ENCODE results near the gene MRE11.

MRE11 gene

DNA sequence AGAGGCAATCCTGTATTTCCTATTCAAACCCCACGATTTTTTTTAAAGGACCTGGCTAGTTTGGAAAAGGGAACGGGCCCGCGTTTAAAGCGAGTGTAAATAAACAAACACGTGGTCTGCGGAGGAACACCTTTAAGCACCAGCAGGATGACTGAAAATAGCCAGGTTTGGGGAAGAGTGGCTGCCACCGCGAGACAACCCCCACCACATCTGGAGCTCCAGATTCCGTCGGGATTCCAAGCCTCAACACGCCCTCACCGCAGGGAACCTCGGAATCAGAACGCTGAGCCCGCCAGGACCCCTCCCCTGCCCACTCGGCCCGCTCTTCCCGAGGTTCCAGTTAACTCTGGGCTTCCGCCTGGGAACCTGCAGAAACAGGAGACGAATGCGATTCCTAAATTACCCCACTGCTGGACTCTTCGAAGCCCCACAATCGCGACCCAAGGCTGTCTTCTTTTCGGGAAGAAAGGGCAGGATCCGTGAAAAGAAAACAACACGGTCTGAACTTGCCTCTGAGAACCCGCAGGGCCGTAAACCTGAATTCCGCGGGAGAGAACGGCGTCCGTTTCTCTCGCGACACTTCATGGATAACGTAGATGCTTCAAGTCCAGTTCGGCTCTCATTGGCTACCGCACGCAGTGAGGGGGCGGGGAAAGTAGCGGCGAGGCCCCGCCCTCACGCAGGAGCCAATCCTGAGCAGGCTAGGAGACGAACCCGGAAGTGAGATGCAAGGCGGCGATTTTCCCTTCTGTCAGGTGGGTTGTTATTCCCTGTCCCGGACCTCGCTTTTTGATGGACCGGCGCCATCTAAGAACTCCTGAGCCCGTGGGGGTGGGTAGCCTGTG, at the start of gene MRE11, which contains the start of gene ANKRD49:
TSS of gene MRE11 (minus strand) at position 564 of the 845 bp plus-strand sequence. CDS start 1,043 bp downstream, outside the sequence.
TSS of gene ANKRD49 (plus strand) at position 704 of the 845 bp plus-strand sequence. CDS start 2,710 bp downstream, outside the sequence.
- intact Hi-C loops (cut with DNase I; ENCODE audit: low total_unique reads): no loop called here
- no peaks in the 10 kb centered on the region for H3K27me3 ChIP-seq
- peaks cover 0 to 31% (median 18%) of the 10 kb centered on the region in 4 donors for H3K4me1 ChIP-seq
- peaks cover 6 to 34% (median 31%) of the 10 kb centered on the region in 3 donors for H3K36me3 ChIP-seq
- peak within 1 kb of the TSS; percentile 92 to 98 for H3K4me3 ChIP-seq
- peak; percentile 98 to 99 for DNase-seq
- peak within 1 kb of the TSS; percentile 90 to 93 for H3K27ac ChIP-seq
- no peaks in the 10 kb centered on the region for H3K9me3 ChIP-seq
- TF ChIP-seq, protein P1, sequence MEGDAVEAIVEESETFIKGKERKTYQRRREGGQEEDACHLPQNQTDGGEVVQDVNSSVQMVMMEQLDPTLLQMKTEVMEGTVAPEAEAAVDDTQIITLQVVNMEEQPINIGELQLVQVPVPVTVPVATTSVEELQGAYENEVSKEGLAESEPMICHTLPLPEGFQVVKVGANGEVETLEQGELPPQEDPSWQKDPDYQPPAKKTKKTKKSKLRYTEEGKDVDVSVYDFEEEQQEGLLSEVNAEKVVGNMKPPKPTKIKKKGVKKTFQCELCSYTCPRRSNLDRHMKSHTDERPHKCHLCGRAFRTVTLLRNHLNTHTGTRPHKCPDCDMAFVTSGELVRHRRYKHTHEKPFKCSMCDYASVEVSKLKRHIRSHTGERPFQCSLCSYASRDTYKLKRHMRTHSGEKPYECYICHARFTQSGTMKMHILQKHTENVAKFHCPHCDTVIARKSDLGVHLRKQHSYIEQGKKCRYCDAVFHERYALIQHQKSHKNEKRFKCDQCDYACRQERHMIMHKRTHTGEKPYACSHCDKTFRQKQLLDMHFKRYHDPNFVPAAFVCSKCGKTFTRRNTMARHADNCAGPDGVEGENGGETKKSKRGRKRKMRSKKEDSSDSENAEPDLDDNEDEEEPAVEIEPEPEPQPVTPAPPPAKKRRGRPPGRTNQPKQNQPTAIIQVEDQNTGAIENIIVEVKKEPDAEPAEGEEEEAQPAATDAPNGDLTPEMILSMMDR (IDR thresholded peaks at IDR 0.05): no peak

DNA sequence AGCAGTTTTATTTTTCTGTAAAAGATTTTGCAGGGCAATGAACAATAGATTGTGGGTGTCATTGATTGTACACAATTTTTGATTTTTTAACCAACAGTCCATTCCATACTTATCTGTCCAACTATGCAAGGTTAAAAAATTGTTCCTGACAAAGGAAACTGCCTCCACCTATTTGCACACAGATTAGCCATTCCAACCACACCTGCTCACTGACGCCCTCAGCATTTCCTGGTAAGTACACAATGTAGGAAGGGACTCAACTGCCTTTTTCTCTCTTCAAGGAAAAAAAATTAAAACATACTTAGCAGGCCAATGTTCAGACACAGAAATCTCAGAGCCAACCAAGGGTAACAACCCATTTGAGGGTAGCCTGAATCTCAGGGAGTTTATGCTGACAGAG, 45.8 kb upstream of the MRE11 start:
- Histone ChIP-seq H3K4me3 (no peak overlapping the region), H3K36me3 (no peaks in the 10 kb centered on the region), H3K27me3 (no peaks in the 10 kb centered on the region), H3K4me1 (peaks cover 0 to 28% (median 8%) of the 10 kb centered on the region in 4 donors), H3K27ac (no peak overlapping the region), H3K9me3 (no peaks in the 10 kb centered on the region)
- TF ChIP-seq, protein P1 (IDR thresholded peaks at IDR 0.05): no peak
- no peak for DNase-seq
- intact Hi-C loops (cut with DNase I; ENCODE audit: low total_unique reads): no loop called here

DNA sequence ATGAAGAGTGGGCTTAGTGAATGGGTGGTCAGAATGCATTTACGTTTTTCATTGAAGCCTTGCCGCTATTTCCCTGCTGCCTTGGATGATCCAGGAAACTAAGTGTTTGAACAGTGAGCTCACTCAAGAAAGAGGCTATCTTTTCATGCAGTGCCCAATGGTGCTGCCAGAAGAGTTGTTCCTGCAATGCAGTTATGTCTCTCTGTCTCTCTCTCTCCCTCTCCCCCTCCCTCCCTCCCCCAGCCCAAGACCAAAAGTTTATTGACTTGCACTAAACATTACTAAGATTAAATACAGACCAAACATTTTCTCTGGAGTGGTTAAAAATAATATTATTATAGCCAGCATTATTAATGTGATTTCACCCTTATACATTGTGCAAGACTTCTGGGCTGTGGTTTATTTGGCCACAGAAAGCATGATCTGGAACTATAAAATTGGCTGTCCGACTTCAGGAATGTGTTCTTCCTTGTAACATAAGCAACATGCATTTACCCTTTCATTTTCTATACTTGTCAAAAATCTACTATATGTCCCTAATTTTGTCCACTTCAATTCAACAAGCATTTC, 43.5 kb upstream of the MRE11 start:
- Histone ChIP-seq H3K4me1 (peaks cover 0 to 15% (median 4%) of the 10 kb centered on the region in 4 donors), H3K36me3 (no peaks in the 10 kb centered on the region), H3K27me3 (no peaks in the 10 kb centered on the region), H3K4me3 (no peak overlapping the region), H3K9me3 (no peaks in the 10 kb centered on the region), H3K27ac (peak overlapping the region; percentile 29 to 32)
- intact Hi-C loops (cut with DNase I; ENCODE audit: low total_unique reads): no loop called here
- TF ChIP-seq, protein P1 (IDR thresholded peaks at IDR 0.05): no peak
- DNase-seq: no peak

DNA sequence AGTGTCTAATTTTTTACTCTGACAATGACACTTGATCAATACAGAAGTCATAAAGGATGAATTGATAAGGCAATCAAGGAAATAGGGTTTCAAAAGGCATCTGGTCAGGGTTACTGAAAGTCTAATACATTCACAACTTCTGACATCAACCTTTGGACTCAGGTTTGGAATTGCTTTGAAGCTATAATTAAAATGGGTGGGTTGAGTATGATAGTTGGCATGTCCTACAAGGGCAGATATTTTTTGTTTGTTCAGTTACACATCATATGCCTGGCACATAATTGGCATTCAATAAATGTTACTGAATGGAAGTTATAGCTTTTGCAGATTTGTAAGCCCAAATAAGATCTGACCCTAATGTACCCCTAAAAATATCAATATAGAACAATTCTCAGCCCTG, 42.7 kb upstream of the MRE11 start:
- Histone ChIP-seq H3K4me1 (peaks cover 0 to 15% (median 4%) of the 10 kb centered on the region in 4 donors), H3K4me3 (no peak overlapping the region), H3K27me3 (no peaks in the 10 kb centered on the region), H3K36me3 (no peaks in the 10 kb centered on the region), H3K27ac (peak overlapping the region in 1 of 2 donors; percentile 29), H3K9me3 (no peaks in the 10 kb centered on the region)
- TF ChIP-seq, protein P1 (IDR thresholded peaks at IDR 0.05): no peak
- intact Hi-C loops (cut with DNase I; ENCODE audit: low total_unique reads): no loop called here
- no peak for DNase-seq

DNA sequence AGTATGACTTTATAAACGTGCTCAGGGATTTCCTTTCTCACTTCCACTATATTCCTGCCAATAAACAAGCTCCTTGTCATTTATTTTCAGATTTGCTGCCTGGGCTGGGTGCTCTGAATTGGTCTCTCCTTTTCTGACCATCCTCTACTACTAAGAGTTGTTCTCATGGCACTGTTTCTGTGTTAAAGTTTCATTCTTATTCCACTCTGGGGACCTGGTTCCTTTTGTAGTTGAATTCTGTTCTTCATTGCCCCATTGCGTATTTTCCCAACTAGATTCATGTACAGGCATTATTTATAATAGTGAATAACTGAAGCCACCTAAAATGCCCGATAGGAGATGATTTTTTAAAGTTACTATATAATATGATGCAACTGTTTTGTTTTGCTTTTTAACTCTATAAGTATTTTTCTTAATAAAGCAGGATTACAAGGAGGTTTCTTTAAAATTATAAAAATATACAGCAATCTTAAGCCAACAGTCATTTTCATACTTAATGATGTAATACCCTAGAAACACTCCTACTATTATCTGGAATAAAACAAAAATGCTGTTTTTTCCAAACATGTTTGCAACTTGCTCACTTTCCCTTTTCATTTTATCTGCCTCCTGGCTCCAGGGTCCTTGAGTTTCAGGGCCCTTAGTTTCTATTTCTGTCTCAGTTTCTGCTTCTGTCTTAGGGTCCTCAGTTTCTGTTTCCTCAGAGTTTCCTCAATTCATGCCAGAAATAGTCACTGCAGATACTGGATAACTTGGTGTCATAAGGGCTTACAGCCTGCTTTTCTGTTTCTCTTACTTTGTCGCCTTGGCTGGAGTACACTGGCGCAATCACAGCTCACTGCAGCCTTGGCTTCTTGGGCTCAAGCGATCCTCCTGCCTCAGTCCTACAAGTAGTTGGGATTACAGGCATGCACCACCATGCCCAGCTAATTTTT, 40.3 kb upstream of the MRE11 start:
- H3K27me3 ChIP-seq: no peaks in the 10 kb centered on the region
- intact Hi-C loops (cut with DNase I; ENCODE audit: low total_unique reads): no loop called here
- H3K4me3 ChIP-seq: no peak overlapping the region
- H3K9me3 ChIP-seq: no peaks in the 10 kb centered on the region
- peak in 1 of 2 donors; percentile 62 for DNase-seq
- H3K4me1 ChIP-seq: peaks cover 0 to 15% (median 4%) of the 10 kb centered on the region in 4 donors
- no peaks in the 10 kb centered on the region for H3K36me3 ChIP-seq
- TF ChIP-seq, protein P1 (IDR thresholded peaks at IDR 0.05): no peak
- peak overlapping the region; percentile 36 to 61 for H3K27ac ChIP-seq
